Mesendoderm (in vitro differentiated cells): ENCODE data around the gene HOMER1.

Experiments
- DNase-seq: peaks from one replicate; pipeline ENCODE4 v3.0.0; 2013
- H2AK5ac ChIP-seq: 2 replicates; pipeline ENCODE4 v1.6.1; 2013; ENCODE audit warnings: low read length, inconsistent platforms
- H2BK120ac ChIP-seq: 2 replicates; pipeline ENCODE4 v1.6.1; 2013; ENCODE audit warnings: low read depth, mild to moderate bottlenecking, low read length, moderate library complexity, mixed read lengths
- H2BK15ac ChIP-seq: replicated peaks from 2 replicates; pipeline ENCODE4 v1.6.1; 2013; ENCODE audit warnings: low read depth, mild to moderate bottlenecking, moderate library complexity
- H2BK5ac ChIP-seq: 2 replicates; pipeline ENCODE4 v1.6.1; 2013; ENCODE audit warnings: low read length, inconsistent platforms
- H3K18ac ChIP-seq: 2 replicates; pipeline ENCODE4 v1.6.1; 2013; ENCODE audit warnings: mild to moderate bottlenecking, low read length, mixed read lengths
- H3K23ac ChIP-seq: one replicate; pipeline ENCODE4 v1.6.1; 2013; ENCODE audit warnings: low read length
- H3K27ac ChIP-seq: 2 replicates; pipeline ENCODE4 v1.5.1; 2013; ENCODE audit warnings: low read depth, mild to moderate bottlenecking, inconsistent platforms, low read length, moderate library complexity
- H3K27me3 ChIP-seq: 2 replicates; pipeline ENCODE4 v1.6.1; 2013; ENCODE audit warnings: low read length, control low read depth, mild to moderate bottlenecking, inconsistent platforms; ENCODE audit not compliant: insufficient read depth, poor library complexity
- H3K36me3 ChIP-seq: 2 replicates; pipeline ENCODE4 v1.6.1; 2013; ENCODE audit warnings: low read length, inconsistent platforms; ENCODE audit not compliant: control insufficient read depth, insufficient read depth
- H3K4ac ChIP-seq: one replicate; pipeline ENCODE4 v1.6.1; 2013; ENCODE audit warnings: low read depth, mild to moderate bottlenecking, low read length, moderate library complexity
- H3K4me1 ChIP-seq: 2 replicates; pipeline ENCODE4 v1.6.1; 2013; ENCODE audit warnings: low read depth, low read length, inconsistent platforms; ENCODE audit not compliant: control insufficient read depth
- H3K4me2 ChIP-seq: 2 replicates; pipeline ENCODE4 v1.6.1; 2013; ENCODE audit warnings: low read length
- H3K4me3 ChIP-seq: 2 replicates; pipeline ENCODE4 v1.5.1; 2013; ENCODE audit warnings: mild to moderate bottlenecking, low read length
- H3K56ac ChIP-seq: one replicate; pipeline ENCODE4 v1.6.1; 2013; ENCODE audit warnings: low read length
- H3K79me1 ChIP-seq: 2 replicates; pipeline ENCODE4 v1.6.1; 2013; ENCODE audit warnings: low read length, inconsistent platforms
- H3K79me2 ChIP-seq: 2 replicates; pipeline ENCODE4 v1.6.1; 2013; ENCODE audit warnings: mild to moderate bottlenecking, low read length; ENCODE audit not compliant: control insufficient read depth, insufficient read depth
- H3K9ac ChIP-seq: 2 replicates; pipeline ENCODE4 v1.6.1; 2013; ENCODE audit warnings: low read length, inconsistent platforms
- H4K5ac ChIP-seq: one replicate; pipeline ENCODE4 v1.6.1; 2013; ENCODE audit warnings: low read length
- H4K8ac ChIP-seq: one replicate; pipeline ENCODE4 v1.6.1; 2013; ENCODE audit warnings: low read depth, mild to moderate bottlenecking, control low read depth, low read length, moderate library complexity
- WGBS: extraction: QIAGEN DNeasy Blood & Tissue Kit; methylation state at CpG from one replicate; pipeline ENCODE4 v1.1.7; 2013; ENCODE audit warnings: low lambda C conversion rate, missing lambda C conversion rate; ENCODE audit not compliant: insufficient coverage; ENCODE audit errors: extremely low coverage; 5-methylcytosine and 5-hydroxymethylcytosine counted together

Gene HOMER1

GRCh38 chr5:79420248-79420647 is 93.7 kb downstream of the HOMER1 start:
- Histone ChIP-seq H3K79me1 (no peaks in the 10 kb centered on the region), H3K4me1 (no peaks in the 10 kb centered on the region), H3K56ac (no peak overlapping the region), H2AK5ac (no peak overlapping the region), H3K18ac (no peak overlapping the region), H3K4me2 (no peak overlapping the region), H4K8ac (no peak overlapping the region), H2BK120ac (no peak overlapping the region), H3K36me3 (no peaks in the 10 kb centered on the region), H3K23ac (no peak overlapping the region), H3K27ac (no peak overlapping the region), H3K27me3 (no peaks in the 10 kb centered on the region), H3K9ac (no peak overlapping the region), H3K4me3 (no peak overlapping the region), H3K79me2 (no peaks in the 10 kb centered on the region), H3K4ac (no peak overlapping the region), H2BK15ac (no peak overlapping the region), H2BK5ac (no peak overlapping the region), H4K5ac (no peak overlapping the region)
- no CpG with 5 or more reads among the region's 3 CpGs for WGBS
- DNase-seq: no peak

GRCh38 chr5:79418276-79418675 is 95.7 kb downstream of the HOMER1 start:
- Histone ChIP-seq H3K27me3 (no peaks in the 10 kb centered on the region), H4K8ac (no peak overlapping the region), H3K9ac (no peak overlapping the region), H3K4ac (no peak overlapping the region), H3K4me1 (no peaks in the 10 kb centered on the region), H2BK120ac (no peak overlapping the region), H3K79me2 (no peaks in the 10 kb centered on the region), H3K4me3 (no peak overlapping the region), H2BK15ac (no peak overlapping the region), H3K36me3 (no peaks in the 10 kb centered on the region), H3K23ac (no peak overlapping the region), H4K5ac (no peak overlapping the region), H3K79me1 (no peaks in the 10 kb centered on the region), H2BK5ac (no peak overlapping the region), H2AK5ac (no peak overlapping the region), H3K4me2 (no peak overlapping the region), H3K56ac (no peak overlapping the region), H3K18ac (no peak overlapping the region), H3K27ac (no peak overlapping the region)
- WGBS: no CpG with 5 or more reads among the region's 5 CpGs
- DNase-seq: no peak

- Histone ChIP-seq H4K5ac (no peak overlapping the region), H2BK5ac (no peak overlapping the region), H3K27ac (no peak overlapping the region), H3K23ac (no peak overlapping the region), H3K4me2 (no peak overlapping the region), H3K4ac (no peak overlapping the region), H3K4me1 (no peaks in the 10 kb centered on the region), H2AK5ac (no peak overlapping the region), H3K27me3 (no peaks in the 10 kb centered on the region), H3K4me3 (no peak overlapping the region), H2BK120ac (no peak overlapping the region), H3K36me3 (no peaks in the 10 kb centered on the region), H3K79me1 (no peaks in the 10 kb centered on the region), H3K9ac (no peak overlapping the region), H3K56ac (no peak overlapping the region), H2BK15ac (no peak overlapping the region), H3K18ac (no peak overlapping the region), H3K79me2 (no peaks in the 10 kb centered on the region), H4K8ac (no peak overlapping the region)
- DNase-seq: no peak
- WGBS: 100% methylated on average over 1 of the region's 1 CpG
These were observed 96.4 kb downstream of the HOMER1 start for GRCh38 chr5:79417495-79417894.

GRCh38 chr5:79416499-79416898 is 97.4 kb downstream of the HOMER1 start:
- no peak overlapping the region for H3K18ac ChIP-seq
- no peak overlapping the region for H4K5ac ChIP-seq
- H2BK5ac ChIP-seq: no peak overlapping the region
- no peak overlapping the region for H2BK15ac ChIP-seq
- no peaks in the 10 kb centered on the region for H3K4me1 ChIP-seq
- no peak overlapping the region for H3K4me2 ChIP-seq
- H2BK120ac ChIP-seq: no peak overlapping the region
- no peak overlapping the region for H3K56ac ChIP-seq
- no peak overlapping the region for H3K23ac ChIP-seq
- no peak overlapping the region for H3K9ac ChIP-seq
- H2AK5ac ChIP-seq: no peak overlapping the region
- H3K4ac ChIP-seq: no peak overlapping the region
- H3K27me3 ChIP-seq: no peaks in the 10 kb centered on the region
- H3K79me1 ChIP-seq: no peaks in the 10 kb centered on the region
- H3K79me2 ChIP-seq: no peaks in the 10 kb centered on the region
- H3K27ac ChIP-seq: no peak overlapping the region
- no peak overlapping the region for H3K4me3 ChIP-seq
- WGBS: no CpG with 5 or more reads among the region's 2 CpGs
- H4K8ac ChIP-seq: no peak overlapping the region
- DNase-seq: no peak
- no peaks in the 10 kb centered on the region for H3K36me3 ChIP-seq

- Histone ChIP-seq H4K5ac (no peak overlapping the region), H3K4ac (no peak overlapping the region), H3K79me2 (no peaks in the 10 kb centered on the region), H3K9ac (no peak overlapping the region), H3K36me3 (no peaks in the 10 kb centered on the region), H3K27ac (no peak overlapping the region), H3K79me1 (no peaks in the 10 kb centered on the region), H3K4me3 (no peak overlapping the region), H3K4me2 (no peak overlapping the region), H2BK15ac (no peak overlapping the region), H3K18ac (no peak overlapping the region), H3K23ac (no peak overlapping the region), H2BK5ac (no peak overlapping the region), H2AK5ac (no peak overlapping the region), H3K27me3 (no peaks in the 10 kb centered on the region), H4K8ac (no peak overlapping the region), H2BK120ac (no peak overlapping the region), H3K56ac (no peak overlapping the region), H3K4me1 (no peaks in the 10 kb centered on the region)
- no peak for DNase-seq
These were observed 100.8 kb downstream of the HOMER1 start for GRCh38 chr5:79413112-79413511.

GRCh38 chr5:79408028-79408427 is 105.9 kb downstream of the HOMER1 start:
- DNase-seq: no peak
- H3K27ac ChIP-seq: no peak overlapping the region
- no peak overlapping the region for H4K8ac ChIP-seq

More at GRCh38 chr5:79408028-79408427, 105.9 kb downstream of the HOMER1 start:
- Histone ChIP-seq H2AK5ac (no peak overlapping the region), H2BK15ac (no peak overlapping the region), H3K79me2 (no peaks in the 10 kb centered on the region), H3K9ac (no peak overlapping the region), H3K27me3 (no peaks in the 10 kb centered on the region), H3K23ac (no peak overlapping the region), H3K79me1 (no peaks in the 10 kb centered on the region), H3K56ac (no peak overlapping the region), H2BK5ac (no peak overlapping the region), H3K4ac (no peak overlapping the region), H2BK120ac (no peak overlapping the region), H4K5ac (no peak overlapping the region), H3K4me2 (no peak overlapping the region), H3K4me3 (no peak overlapping the region), H3K18ac (no peak overlapping the region), H3K4me1 (no peaks in the 10 kb centered on the region), H3K36me3 (no peaks in the 10 kb centered on the region)
